HG02884 (cell line): ENCODE measurements around the gene PRSS57.
"Not testable (repeated sequence)": the region's sequence is repeated elsewhere in the genome, so short reads cannot be mapped to it uniquely, and the experiment has no call there.

Experiments
- ATAC-seq: cut with Tn5 transposase; IDR thresholded peaks from one replicate; pipeline ENCODE4 v1.9.1; 2021; ENCODE audit warnings: mild to moderate bottlenecking, moderate library complexity; ENCODE audit not compliant: unreplicated experiment

PRSS57 gene

GRCh38 chr19:676007-676338, 19.3 kb downstream of the PRSS57 start:
- no peak for ATAC-seq

DNA sequence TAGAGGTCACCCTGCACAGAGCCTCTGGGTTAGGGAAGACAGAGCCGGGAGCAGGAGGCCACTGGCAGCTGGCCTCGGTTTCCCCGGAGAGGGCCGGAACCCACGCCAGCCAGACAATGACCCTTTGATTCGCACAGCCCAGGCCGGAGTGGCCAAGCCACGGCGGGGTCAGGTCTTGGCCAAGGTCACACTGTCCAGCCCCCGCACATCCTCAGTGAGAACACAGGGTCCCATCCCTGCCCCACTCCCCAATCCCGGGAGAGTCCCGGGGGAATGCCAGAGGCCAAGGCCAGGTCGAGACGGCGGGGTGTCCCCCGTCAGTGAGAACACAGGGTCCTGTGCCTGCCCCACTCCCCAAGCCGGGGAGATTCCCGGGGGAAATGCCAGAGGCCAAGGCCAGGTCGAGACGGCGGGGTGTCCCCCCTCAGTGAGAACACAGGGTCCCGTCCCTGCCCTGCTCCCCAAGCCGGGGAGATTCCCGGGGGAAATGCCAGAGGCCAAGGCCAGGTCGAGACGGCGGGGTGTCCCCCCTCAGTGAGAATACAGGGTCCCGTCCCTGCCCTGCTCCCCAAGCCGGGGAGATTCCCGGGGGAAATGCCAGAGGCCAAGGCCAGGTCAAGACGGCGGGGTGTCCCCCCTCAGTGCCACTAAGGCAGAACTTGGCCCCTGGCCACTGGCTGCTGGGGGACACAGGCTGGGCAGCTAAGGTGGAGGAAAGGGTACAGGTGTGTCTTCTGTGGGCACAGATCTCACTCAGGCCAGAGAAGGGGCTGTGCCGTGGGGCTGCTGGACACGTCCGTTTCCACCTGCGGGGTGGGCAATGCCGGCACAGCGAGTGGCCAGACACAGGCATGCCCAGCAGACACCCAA, 20.7 kb downstream of the PRSS57 start:
- ATAC-seq, result no peak

DNA sequence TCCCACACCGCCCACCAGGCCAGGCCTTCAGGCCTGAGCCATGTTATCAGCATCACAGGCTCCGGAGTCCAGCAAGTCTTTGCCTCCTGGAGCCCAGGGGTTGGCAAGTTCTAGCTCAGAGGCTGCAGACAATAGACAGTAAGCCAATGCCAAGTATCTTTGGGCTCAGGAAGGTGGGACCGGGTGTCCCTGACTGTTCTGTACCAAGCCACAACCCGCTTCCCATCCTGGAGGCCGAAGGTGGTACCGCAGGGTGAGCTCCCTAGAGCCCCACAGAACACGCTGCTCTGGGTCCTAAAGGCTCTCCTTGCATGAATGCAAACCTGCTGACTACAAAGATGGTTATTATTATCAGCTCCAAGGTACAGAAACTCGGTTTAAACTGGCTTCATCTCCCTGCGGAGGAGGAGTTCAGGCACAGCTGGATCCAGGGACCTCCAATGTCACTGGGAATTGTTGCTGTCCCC, 24.6 kb downstream of the PRSS57 start:
- no peak for ATAC-seq

DNA sequence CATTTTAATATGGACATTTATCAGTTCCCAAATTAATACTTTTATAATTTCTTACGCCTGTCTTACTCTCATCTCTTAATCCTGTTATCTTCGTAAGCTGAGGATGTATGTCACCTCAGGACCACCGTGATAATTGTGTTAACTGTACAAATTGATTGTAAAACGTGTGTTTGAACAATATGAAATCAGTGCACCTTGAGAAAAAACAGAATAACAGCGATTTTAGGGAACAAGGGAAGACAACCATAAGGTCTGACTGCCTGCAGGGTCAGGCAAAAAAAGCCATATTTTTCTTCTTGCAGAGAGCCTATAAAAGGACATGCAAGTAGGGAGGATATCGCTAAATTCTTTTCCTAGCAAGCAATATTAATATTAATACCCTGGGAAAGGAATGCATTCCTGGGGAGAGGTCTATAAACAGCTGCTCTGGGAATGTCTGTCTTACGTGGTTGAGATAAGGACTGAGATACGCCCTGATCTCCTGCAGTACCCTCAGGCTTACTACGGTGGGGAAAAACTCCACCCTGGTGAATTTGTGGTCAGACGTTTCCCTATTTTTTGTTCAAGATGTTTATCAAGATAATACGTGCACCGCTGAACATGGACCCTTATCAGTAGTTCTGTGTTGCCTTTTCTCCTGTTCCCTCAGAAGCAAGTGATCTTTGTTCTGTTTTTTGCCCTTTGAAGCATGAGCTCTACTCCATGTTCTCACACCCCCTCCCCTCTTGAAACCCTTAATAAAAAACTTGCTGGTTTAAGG, 26.4 kb downstream of the PRSS57 start:
- not testable (repeated sequence) for ATAC-seq

DNA sequence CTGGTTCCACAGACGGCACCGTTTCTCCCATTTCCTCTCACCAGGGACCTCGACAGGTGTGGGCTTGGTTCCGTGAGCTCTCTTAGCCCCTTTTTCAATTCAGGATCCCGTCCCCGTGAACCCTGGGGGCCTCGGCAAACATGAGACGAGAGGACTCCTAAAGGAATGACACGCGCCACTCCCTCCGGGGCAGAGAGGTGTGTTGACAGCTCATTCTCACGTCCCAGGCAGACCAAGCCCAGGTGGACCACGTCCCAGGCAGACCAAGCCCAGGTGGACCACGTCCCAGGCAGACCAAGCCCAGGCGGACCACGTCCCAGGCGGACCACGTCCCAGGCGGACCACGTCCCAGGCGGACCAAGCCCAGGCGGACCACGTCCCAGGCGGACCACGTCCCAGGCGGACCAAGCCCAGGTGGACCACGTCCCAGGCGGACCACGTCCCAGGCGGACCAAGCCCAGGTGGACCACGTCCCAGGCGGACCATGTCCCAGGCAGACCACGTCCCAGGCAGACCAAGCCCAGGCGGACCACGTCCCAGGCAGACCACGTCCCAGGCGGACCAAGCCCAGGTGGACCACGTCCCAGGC, 28.2 kb downstream of the PRSS57 start:
- ATAC-seq, result not testable (repeated sequence)

- ATAC-seq, result no peak
Measured at GRCh38 chr19:664913-665443, 30.3 kb downstream of the PRSS57 start.

- ATAC-seq, result no peak
Measured at GRCh38 chr19:663682-664117, 31.6 kb downstream of the PRSS57 start.

- ATAC-seq, result no peak
Measured at GRCh38 chr19:662962-663681, 32.1 kb downstream of the PRSS57 start, which contains the start of gene RNF126. Gene RNF126 (minus strand): TSS chr19:663214. CDS start chr19:663121, 93 bp downstream.

- no peak for ATAC-seq
Measured at GRCh38 chr19:662207-662961, 32.9 kb downstream of the PRSS57 start.

DNA sequence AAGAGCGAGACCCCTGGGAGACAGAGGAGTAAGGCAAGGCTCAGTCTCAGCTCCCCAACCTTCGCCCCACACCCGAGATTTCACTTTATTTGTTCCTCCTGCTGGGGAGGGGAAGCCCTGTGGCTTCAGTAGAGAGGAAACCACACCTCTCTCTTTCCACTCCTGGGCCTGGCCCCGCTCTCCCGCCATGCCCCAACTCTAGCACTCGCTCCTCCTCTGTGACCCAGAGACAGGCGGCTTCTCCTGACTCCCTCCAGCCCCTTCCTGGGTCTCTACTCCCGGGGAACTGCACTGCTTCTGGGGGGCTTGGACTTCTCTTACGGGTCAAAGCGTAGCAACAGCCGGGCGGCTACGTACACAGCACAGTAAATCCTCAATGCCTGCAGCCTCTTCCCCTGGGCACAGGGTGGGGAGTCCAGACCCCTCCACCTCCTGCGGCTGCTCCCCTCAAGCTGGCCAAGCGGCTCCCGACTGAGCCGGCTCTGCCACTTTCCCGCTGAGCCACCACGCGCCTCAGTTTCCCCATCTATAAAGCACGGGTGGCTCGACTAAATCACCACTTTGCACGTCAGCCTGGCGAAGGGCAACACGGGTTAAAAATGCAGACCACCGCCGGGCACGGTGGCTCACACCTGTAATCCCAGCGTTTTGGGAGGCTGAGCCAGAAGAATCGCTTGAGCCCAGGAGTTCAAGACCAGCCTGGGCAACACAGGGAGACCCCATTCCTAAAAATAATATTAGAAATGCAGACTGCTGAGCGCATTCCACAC, 33.6 kb downstream of the PRSS57 start:
- no peak for ATAC-seq

- no peak for ATAC-seq
Measured at GRCh38 chr19:660793-661426, 34.3 kb downstream of the PRSS57 start.

DNA sequence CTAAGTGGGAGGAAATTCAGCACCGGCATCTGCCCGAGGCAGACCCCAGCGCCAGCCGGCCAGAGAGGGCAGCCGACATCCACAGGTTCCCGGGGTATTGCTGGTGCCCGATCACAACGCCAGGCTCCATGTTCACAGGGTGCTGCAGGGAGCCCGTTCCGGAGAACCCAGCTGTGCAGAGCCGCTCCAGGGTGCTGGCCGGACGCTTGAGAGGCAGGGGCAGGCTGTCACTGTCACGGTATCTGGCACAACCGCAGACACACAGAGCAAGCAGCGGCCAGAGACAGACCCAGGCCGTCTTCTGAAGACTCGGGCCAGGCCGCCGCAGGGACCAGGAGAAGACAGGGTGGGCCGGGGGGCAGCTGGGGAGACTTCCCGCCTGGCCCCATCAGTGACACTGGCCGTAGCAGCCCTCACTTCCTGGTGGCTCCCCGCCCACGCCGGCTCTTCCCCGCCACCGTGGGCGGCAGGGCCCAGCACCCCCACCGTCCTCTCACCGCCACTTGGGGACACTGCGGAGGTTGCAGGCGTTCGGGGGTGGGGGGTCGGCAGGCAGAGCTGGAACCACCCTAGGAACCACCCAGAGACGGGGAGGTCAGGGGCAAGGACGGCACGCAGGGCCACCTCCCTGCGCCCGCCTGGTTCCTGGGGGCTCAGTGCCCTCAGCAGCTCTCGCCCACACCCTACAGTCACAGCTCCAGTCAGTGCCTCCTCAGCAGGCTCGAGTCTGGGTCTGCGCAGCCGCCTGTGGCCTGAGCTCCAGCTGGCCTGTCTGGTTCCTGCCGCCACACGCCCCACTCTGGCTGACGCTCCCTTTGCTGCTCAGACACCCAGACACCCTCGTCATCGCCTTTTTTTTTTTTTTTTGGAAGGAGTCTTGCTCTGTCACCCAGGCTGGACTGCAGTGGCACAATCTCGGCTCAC, 36.1 kb downstream of the PRSS57 start:
- ATAC-seq, result no peak

DNA sequence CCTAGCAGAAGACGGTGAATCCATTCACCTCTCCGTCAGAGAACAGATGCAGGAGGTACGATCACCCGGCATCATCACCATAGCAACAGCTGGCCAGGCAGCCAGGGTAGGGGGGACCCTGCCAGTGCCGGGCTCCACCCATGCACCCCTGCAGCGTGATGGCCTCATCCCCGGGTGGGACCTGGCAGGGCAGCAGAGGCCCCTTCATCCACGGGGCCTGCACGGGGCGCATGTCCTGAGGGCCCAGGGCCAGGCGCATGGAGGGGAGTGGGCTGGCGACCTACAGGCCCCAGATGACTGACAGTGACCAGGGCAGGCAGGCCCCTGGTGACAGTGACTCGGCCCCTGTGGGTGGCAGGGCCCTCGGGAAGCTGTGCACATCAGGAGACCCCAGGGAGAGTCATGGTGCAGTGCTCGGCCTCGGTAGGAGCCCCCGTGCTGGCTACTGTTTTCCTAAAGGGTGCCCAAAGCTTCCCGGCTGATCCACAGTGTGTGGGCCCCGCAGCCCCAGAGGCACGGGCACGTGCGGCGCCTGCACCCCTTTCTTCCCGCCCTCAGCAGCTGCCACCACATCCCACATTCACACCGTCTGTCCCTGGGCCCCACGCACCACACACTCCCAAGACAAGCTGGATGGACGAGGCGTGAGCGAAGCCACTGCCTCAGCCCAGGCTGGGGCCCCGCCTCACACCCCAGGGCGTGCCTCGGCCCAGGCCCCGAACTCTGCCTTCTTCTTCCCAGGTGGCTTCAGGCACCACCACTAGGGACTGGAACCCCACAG, 37.0 kb downstream of the PRSS57 start:
- no peak for ATAC-seq

DNA sequence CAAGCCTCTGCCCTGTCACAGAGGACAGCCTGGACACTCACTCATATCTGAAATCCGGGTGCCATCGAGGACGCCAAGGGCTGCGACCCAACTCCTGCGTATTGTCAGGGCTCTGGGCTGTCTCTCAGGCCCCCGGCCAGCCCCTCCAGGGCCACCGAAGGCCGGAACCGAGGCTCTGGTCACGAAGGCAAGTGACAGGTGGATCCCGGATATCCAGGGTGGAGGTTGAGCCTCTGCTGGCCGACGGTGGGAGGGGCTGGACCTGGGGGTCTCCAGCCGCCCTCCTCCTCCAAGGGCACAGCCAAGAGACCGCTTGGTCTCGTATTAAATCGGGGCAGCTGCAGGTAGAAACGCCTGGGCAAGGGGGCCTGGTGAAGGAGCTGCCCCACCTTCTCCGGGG, 37.6 kb downstream of the PRSS57 start:
- no peak for ATAC-seq

GRCh38 chr19:656751-657559, 38.3 kb downstream of the PRSS57 start:
- ATAC-seq, result no peak

GRCh38 chr19:655691-656090, 39.6 kb downstream of the PRSS57 start:
- ATAC-seq, result no peak
